Astrocyte (in vitro differentiated cells and primary cell): ENCODE results near the gene RNF169. TPM values are rescaled to one million over a fixed set of nuclear protein-coding genes. Genes with fewer than 3 reads are reported as not detected.

Experiments
- DNase-seq: peaks from one replicate; pipeline ENCODE4 v3.0.0-alpha.2; 2010; ENCODE audit warnings: low read depth
- FAIRE-seq: peaks from 2 replicates; lab custom pipeline; 2011; peaks lifted over from hg19 to GRCh38; lab: Jason Lieb, UNC
- H2AFZ ChIP-seq: 2 replicates; pipeline ENCODE4 v1.6.0; 2012; ENCODE audit warnings: low read depth, low read length, inconsistent platforms
- H3K27ac ChIP-seq: 2 replicates; pipeline ENCODE4 v1.5.1; 2011; ENCODE audit warnings: low read depth, low read length, inconsistent platforms
- H3K27me3 ChIP-seq: 2 replicates; pipeline ENCODE4 v1.6.0; 2011; ENCODE audit warnings: low read length, inconsistent platforms; ENCODE audit not compliant: insufficient read depth
- H3K36me3 ChIP-seq: 2 replicates; pipeline ENCODE4 v1.5.1; 2011; ENCODE audit warnings: low read length, inconsistent platforms; ENCODE audit not compliant: insufficient read depth
- H3K4me1 ChIP-seq: 2 replicates; pipeline ENCODE4 v1.5.1; 2011; ENCODE audit warnings: low read length, inconsistent platforms; ENCODE audit not compliant: insufficient read depth
- H3K4me2 ChIP-seq: 2 replicates; pipeline ENCODE4 v1.6.0; 2012; ENCODE audit warnings: low read length, inconsistent platforms
- H3K4me3 ChIP-seq: 2 replicates; pipeline ENCODE4 v1.5.1; 2011; ENCODE audit warnings: low read depth, mild to moderate bottlenecking, low read length, inconsistent platforms; ENCODE audit not compliant: insufficient read depth
- H3K79me2 ChIP-seq: 2 replicates; pipeline ENCODE4 v1.6.0; 2012; ENCODE audit warnings: mild to moderate bottlenecking, low read length, inconsistent platforms; ENCODE audit not compliant: insufficient read depth
- H3K9ac ChIP-seq: 2 replicates; pipeline ENCODE4 v1.6.0; 2012; ENCODE audit warnings: mild to moderate bottlenecking, low read length, inconsistent platforms
- H3K9me3 ChIP-seq: 2 replicates; pipeline ENCODE4 v1.5.1; 2012; ENCODE audit warnings: low read depth, mild to moderate bottlenecking, low read length, inconsistent platforms; ENCODE audit not compliant: insufficient read depth
- H4K20me1 ChIP-seq: 2 replicates; pipeline ENCODE4 v1.6.0; 2012; ENCODE audit warnings: low read length, inconsistent platforms; ENCODE audit not compliant: insufficient read depth
- H3K27ac Mint-ChIP-seq: one replicate; pipeline ENCODE4 v1.8.0; 2021; ENCODE audit warnings: mild to moderate bottlenecking, mixed read lengths; ENCODE audit not compliant: unreplicated experiment
- H3K27me3 Mint-ChIP-seq: one replicate; pipeline ENCODE4 v1.8.0; 2021; ENCODE audit warnings: low read depth, mixed read lengths; ENCODE audit not compliant: unreplicated experiment
- H3K36me3 Mint-ChIP-seq: one replicate; pipeline ENCODE4 v1.8.0; 2021; ENCODE audit warnings: low read depth, mixed read lengths; ENCODE audit not compliant: unreplicated experiment
- H3K4me1 Mint-ChIP-seq: one replicate; pipeline ENCODE4 v1.8.0; 2021; ENCODE audit warnings: low read depth, mixed read lengths; ENCODE audit not compliant: unreplicated experiment
- H3K4me3 Mint-ChIP-seq: one replicate; pipeline ENCODE4 v1.8.0; 2021; ENCODE audit warnings: mild to moderate bottlenecking, moderate library complexity, mixed read lengths; ENCODE audit not compliant: unreplicated experiment
- H3K9me3 Mint-ChIP-seq: one replicate; pipeline ENCODE4 v1.8.0; 2021; ENCODE audit warnings: mild to moderate bottlenecking, mixed read lengths; ENCODE audit not compliant: unreplicated experiment
- CTCF ChIP-seq: IDR thresholded peaks from 2 replicates; pipeline ENCODE4 v1.5.1; 2011; ENCODE audit warnings: low read depth, mild to moderate bottlenecking, inconsistent platforms, low read length, moderate library complexity; ENCODE audit not compliant: insufficient read depth
- EZH2 ChIP-seq: IDR thresholded peaks from 2 replicates; pipeline ENCODE4 v1.6.1; 2012; ENCODE audit warnings: mild to moderate bottlenecking, low read length, inconsistent platforms; ENCODE audit not compliant: insufficient read depth
- total RNA-seq: library from RNA; stranded (reverse); gene quantifications from 2 replicates; pipeline ENCODE4 v1.2.1, GENCODE V29; 2021

The RNF169 gene
- total RNA-seq, 1 donor from 2014 or later, result 10.7 TPM

GRCh38 chr11:74866557-74866956, 117.9 kb downstream of the RNF169 start:
- FAIRE-seq, result no peak
- H3K36me3 ChIP-seq, result peaks cover 6% of the 10 kb centered on the region
- H3K36me3 Mint-ChIP-seq, result peaks cover 73% of the 10 kb centered on the region

GRCh38 chr11:74870485-74870884, 121.8 kb downstream of the RNF169 start:
- no peak overlapping the region for H3K4me2 ChIP-seq

More at GRCh38 chr11:74866557-74866956, 117.9 kb downstream of the RNF169 start:
- no peaks in the 10 kb centered on the region for H3K4me1 ChIP-seq
- no peak overlapping the region for H3K27ac ChIP-seq
- H3K9me3 ChIP-seq, result peaks cover 14% of the 10 kb centered on the region
- TF ChIP-seq EZH2 (no peak), CTCF (no peak)
- Mint-ChIP-seq H3K27ac (no peak overlapping the region), H3K4me3 (no peak overlapping the region), H3K27me3 (no peaks in the 10 kb centered on the region), H3K9me3 (peaks cover 59% of the 10 kb centered on the region), H3K4me1 (no peaks in the 10 kb centered on the region)
- H3K9ac ChIP-seq, result no peak overlapping the region
- no peaks in the 10 kb centered on the region for H3K27me3 ChIP-seq
- DNase-seq, result no peak
- H3K4me2 ChIP-seq, result no peak overlapping the region
- H3K4me3 ChIP-seq, result no peak overlapping the region
- no peaks in the 10 kb centered on the region for H3K79me2 ChIP-seq
- H4K20me1 ChIP-seq, result no peaks in the 10 kb centered on the region
- H2AFZ ChIP-seq, result no peak overlapping the region

More at GRCh38 chr11:74870485-74870884, 121.8 kb downstream of the RNF169 start:
- Histone ChIP-seq H2AFZ (no peak overlapping the region), H3K27me3 (no peaks in the 10 kb centered on the region), H3K4me1 (no peaks in the 10 kb centered on the region), H3K79me2 (no peaks in the 10 kb centered on the region), H3K36me3 (peaks cover 3% of the 10 kb centered on the region), H4K20me1 (no peaks in the 10 kb centered on the region), H3K9me3 (peaks cover 14% of the 10 kb centered on the region), H3K9ac (no peak overlapping the region), H3K4me3 (no peak overlapping the region), H3K27ac (no peak overlapping the region)
- TF ChIP-seq EZH2 (no peak), CTCF (peak; percentile 47)
- DNase-seq (peak; percentile 16), FAIRE-seq (no peak)
- H3K4me1 Mint-ChIP-seq, result no peaks in the 10 kb centered on the region
- H3K4me3 Mint-ChIP-seq, result no peak overlapping the region
- no peak overlapping the region for H3K27ac Mint-ChIP-seq
- H3K27me3 Mint-ChIP-seq, result no peaks in the 10 kb centered on the region
- H3K9me3 Mint-ChIP-seq, result peaks cover 56% of the 10 kb centered on the region
- H3K36me3 Mint-ChIP-seq, result peaks cover 68% of the 10 kb centered on the region
